ENCODE measurements around the gene TBCK.

GRCh38 chr4:106017975-106018374, 298.0 kb downstream of the TBCK start:
- TF ChIP-seq GATA3 (IDR thresholded peaks at IDR 0.05; ENCODE audit: low read depth, low read length) (no peak), GATA2 (IDR thresholded peaks at IDR 0.05; ENCODE audit: low read depth, low read length) (no peak)

All from SH-SY5Y (cell line).